Measurements from ENCODE around the gene PPHLN1.

GRCh38 chr12:42323856-42324255, 2.1 kb upstream of the PPHLN1 start:
- no peak for TF ChIP-seq TAF1 (IDR thresholded peaks at IDR 0.05; ENCODE audit: borderline replicate concordance, insufficient read depth, low read length)
- no peak for TF ChIP-seq POLR2AphosphoS5 (IDR thresholded peaks at IDR 0.05; ENCODE audit: low read depth, low read length)

All from PFSK-1 (cell line).